NCI-H187 (cell line): ENCODE measurements around the gene PHF5A.

ENCODE experiments used
- DNase-seq, 2 experiments: peaks; one replicate each; lab custom pipeline; 2025; lab: John Stamatoyannopoulos, UW

PHF5A gene, protein sequence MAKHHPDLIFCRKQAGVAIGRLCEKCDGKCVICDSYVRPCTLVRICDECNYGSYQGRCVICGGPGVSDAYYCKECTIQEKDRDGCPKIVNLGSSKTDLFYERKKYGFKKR

GRCh38 chr22:41468381-41469217 is at the start of gene PHF5A, which contains the start of gene ACO2:
TSS of gene PHF5A (minus strand) at chr22:41468692. CDS start at chr22:41468653, 39 bp downstream.
TSS of gene ACO2 (plus strand) at chr22:41469117. CDS start at chr22:41469147, 30 bp downstream.
- peak; percentile 84 to 95 for DNase-seq

DNA sequence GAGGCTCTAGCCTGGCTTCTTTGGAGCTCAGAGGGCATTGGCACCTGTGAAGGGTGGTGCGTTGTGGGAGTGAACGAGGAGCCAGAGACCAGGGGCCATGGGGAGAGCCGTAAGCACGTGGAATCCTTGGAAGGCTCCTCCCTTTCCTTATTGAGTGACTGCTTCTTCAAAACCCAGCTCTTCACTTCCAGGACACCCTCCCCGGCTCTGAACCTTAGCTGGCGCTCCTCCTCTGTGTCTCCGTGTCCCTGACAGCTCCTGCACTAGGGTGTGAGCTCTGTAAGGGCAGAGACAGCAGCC is 49.5 kb upstream of the PHF5A start:
- no peak for DNase-seq

GRCh38 chr22:41517172-41518047 is 48.9 kb upstream of the PHF5A start:
- DNase-seq: no peak

DNA sequence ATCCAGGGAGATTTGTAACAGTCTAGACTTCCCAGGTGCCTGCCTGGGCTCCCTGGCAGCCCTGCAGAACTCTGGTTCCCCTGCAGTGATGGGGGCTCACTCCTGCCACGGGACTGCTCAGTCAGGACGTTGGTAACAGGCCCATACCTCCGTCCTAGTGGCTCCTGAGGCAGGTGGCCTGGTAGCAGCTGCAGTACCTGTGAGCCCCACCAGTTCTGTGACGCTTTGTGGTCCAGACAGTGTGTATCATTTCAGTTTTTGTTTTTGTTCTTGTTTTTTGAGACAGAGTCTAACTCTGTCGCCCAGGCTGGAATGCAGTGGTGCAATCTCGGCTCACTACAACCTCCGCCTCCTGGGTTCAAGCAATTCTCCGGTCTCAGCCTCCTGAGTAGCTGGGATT is 48.0 kb upstream of the PHF5A start:
- DNase-seq: no peak

GRCh38 chr22:41513391-41513790 is 44.9 kb upstream of the PHF5A start:
- DNase-seq: no peak

GRCh38 chr22:41512421-41513194 is 44.1 kb upstream of the PHF5A start:
- peak in 1 of 2 experiments; percentile 28 for DNase-seq

DNA sequence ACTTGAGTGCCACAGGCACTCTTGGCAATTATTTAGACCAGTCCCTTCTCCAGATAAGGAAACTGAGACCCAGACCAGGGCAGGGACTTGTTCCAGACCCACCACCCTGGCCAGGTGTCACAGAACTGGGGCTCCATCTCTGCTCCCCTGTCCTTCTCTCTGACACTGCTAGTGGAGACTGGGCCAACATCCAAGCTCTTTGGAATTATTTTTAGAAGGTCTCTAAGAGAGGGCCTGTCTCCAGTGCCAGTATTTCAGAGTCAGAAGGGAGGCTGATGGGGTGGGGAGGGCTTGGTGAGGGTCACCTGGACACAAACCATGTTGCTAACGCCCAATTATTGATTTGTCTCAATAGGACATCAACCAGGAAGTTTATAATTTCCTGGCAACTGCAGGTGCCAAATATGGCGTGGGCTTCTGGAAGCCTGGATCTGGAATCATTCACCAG is 43.1 kb upstream of the PHF5A start:
- DNase-seq: no peak

DNA sequence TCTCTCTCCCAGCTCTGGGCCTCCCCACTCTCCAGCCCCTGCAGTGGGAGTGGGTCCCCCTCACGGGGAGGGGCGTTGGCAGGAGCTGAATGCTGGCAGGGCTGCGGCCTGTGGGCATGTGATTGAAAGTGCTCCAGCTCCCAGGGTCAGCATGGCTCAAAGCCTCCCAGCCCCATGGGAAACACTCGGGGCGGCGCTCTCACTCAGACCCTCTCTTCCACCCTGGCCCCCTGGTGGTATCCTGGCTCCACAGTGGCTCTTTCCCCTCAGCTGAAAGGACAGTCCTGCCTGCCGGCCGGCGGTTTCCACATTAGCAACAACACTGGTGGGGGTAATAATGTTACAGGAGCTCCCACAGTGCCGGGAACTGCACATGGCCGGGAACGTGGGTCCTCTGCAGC is 40.3 kb upstream of the PHF5A start:
- DNase-seq: no peak

GRCh38 chr22:41507330-41508063 is 39.0 kb upstream of the PHF5A start:
- no peak for DNase-seq

- no peak for DNase-seq
These were observed 37.2 kb upstream of the PHF5A start for GRCh38 chr22:41505511-41506220.

- no peak for DNase-seq
These were observed 36.3 kb upstream of the PHF5A start for GRCh38 chr22:41504816-41505215.

DNA sequence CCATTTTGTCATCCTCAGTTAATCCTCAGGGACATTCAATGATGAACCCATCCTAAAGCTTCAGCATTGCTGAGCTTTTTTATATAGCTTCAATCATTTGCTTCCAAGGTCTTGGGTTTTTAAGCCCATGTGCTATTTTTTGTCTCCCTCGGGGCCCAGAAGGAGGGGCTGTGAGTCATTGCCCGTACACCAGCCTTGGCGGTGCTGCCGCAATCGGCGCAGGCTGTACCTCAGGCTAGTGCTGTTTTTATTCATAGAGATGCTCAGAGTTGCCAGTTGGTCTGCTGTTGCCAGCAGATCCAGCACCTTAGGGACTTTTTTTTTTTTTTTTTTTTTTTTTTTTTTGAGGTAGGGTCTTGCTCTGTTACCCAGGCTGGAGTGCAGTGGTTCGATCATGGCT is 35.9 kb upstream of the PHF5A start:
- DNase-seq: no peak

- no peak for DNase-seq
These were observed 32.7 kb upstream of the PHF5A start for GRCh38 chr22:41501209-41501608.

- DNase-seq: no peak
These were observed 31.8 kb upstream of the PHF5A start for GRCh38 chr22:41500303-41500702.

DNA sequence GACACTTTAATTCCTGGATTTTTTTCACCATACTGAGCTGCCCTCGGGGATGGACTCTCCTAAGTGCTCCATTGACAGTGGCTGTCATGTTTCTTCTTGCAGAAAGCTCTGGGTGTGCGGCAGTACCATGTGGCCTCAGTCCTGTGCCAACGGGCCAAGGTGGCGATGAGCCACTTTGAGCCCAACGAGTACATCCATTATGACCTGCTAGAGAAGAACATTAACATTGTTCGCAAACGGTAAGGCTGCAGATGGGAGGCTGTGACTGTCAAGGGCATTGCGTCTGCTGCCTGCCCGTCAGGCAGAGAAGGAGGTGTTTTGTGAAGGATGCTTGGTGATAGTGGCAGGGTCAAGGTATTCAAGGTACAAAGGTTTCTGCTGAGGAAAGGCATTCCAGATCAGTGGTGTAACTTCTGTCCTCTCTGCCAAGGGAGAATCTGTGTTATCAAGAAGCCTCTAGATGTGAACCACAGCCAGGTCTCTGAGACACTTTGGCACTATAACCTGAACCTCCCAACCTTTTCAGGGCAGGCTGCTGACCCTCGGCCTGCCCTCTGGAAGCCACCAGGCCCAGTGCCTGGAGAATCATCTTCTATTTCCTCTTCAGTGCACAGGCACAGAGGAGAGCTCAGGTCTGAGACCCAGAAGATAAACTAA is 31.3 kb upstream of the PHF5A start:
- no peak for DNase-seq

GRCh38 chr22:41498303-41498835 is 29.9 kb upstream of the PHF5A start:
- DNase-seq: no peak

DNA sequence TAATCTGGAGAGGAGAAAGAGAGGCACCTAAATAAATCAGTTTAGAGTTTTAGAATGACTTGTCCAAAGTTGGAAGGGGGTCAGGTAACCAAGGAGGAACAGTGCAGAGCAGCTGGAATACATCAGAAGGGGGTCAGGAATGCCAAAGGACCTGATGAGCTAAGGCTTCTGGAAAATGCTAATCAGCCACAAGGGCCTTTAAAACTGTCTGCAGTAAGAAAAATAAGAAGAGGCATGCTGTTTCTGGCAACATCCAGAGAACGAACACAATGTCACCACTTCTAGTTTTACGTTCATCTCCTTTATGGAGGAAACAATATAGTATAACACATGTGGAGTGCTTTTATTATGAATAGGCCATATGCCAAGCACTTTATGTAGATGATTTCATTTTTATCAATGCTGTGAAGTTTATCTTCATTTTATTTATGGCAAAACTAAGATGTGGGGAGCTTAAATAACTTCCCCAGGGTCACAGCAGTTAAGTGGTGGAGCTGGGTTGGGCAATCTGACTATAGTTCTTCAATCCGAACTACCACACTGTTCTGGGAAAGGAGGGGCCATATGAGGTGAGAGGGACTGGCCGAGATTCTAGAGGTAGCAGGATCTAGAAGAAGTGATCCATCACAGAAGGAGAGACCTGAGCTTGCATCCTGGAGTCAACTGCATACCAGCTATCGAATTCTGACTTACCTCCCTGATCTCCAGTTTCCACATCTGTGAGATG is 23.0 kb upstream of the PHF5A start:
- DNase-seq: no peak

GRCh38 chr22:41488596-41489385 is 20.3 kb upstream of the PHF5A start:
- DNase-seq: no peak
